ENCODE measurements around the gene HOMER3. TPM values are rescaled to one million over a fixed set of nuclear protein-coding genes. Genes with fewer than 3 reads are reported as not detected.

Gene HOMER3
- total RNA-seq, 1 experiment from 2014 or later = 58.9 TPM

GRCh38 chr19:18906605-18907519, 34.2 kb downstream of the HOMER3 start:
- POLR2A ChIA-PET = no interaction called here

More at GRCh38 chr19:18906605-18907519, 34.2 kb downstream of the HOMER3 start:
- Histone ChIP-seq H3K36me3 (ENCODE audit: control insufficient read depth, insufficient read depth, low read length) (no peaks in the 10 kb centered on the region), H3K9me3 (ENCODE audit: control insufficient read depth, insufficient read depth, low read depth, low read length) (no peaks in the 10 kb centered on the region), H3K4me3 (ENCODE audit: low read depth in 2 of 2, low read length in 2 of 2) (no peak overlapping the region), H3K4me1 (ENCODE audit: control insufficient read depth, insufficient read depth, low read length) (no peaks in the 10 kb centered on the region), H3K27ac (ENCODE audit: low read length) (no peak overlapping the region), H3K27me3 (ENCODE audit: control insufficient read depth, insufficient read depth, low read length) (no peaks in the 10 kb centered on the region)
- DNase-seq (ENCODE audit: low read depth, low spot score) = no peak
- intact Hi-C loops (cut with micrococcal nuclease; ENCODE audit: unreplicated experiment) (no loop called here), in situ Hi-C loops (cut with HindIII; ENCODE audit: low pct_unique_long_range_greater_than_20kb, low sequenced_read_pairs) (no loop called here)
- no TSS peak for BruUV-seq (replicated peaks)
- CTCF ChIA-PET = no interaction called here
- ATAC-seq = no peak
- TF ChIP-seq SIN3A (IDR thresholded peaks at IDR 0.05; ENCODE audit: borderline replicate concordance, insufficient read depth, low read depth, low read length) (no peak), CTCF (IDR thresholded peaks at IDR 0.05) (no peak), REST (IDR thresholded peaks at IDR 0.05; ENCODE audit: insufficient read depth in 1 of 2, low read depth in 2 of 2, low read length in 1 of 2) (no peak), POLR2AphosphoS5 (IDR thresholded peaks at IDR 0.05; ENCODE audit: low read depth, low read length) (no peak), TCF7L2 (IDR thresholded peaks at IDR 0.05; ENCODE audit: low read depth, low read length) (no peak)

All from Panc1 (cell line).